Stimulated activated CD8-positive, alpha-beta memory T cell treated with anti-CD3 and anti-CD28 coated beads, Interleukin-7, amount 100 ng/mL, for 48 hours (primary cell): ENCODE data around the gene NUP88.

Source experiments
- DNase-seq, 2 donors: peaks; one replicate each; pipeline ENCODE4 v3.0.0-alpha.2; 2020; ENCODE audit warnings: low read depth in 1 of 2; ENCODE audit errors: extremely low read depth in 1 of 2

The NUP88 gene

GRCh38 chr17:5361426-5361825, 58.0 kb downstream of the NUP88 start:
- DNase-seq, result no peak

- DNase-seq, result no peak
Observed at GRCh38 chr17:5355421-5356129, 63.9 kb downstream of the NUP88 start.

GRCh38 chr17:5354886-5355415, 64.5 kb downstream of the NUP88 start:
- no peak for DNase-seq

- no peak for DNase-seq
Observed at GRCh38 chr17:5354310-5354709, 65.2 kb downstream of the NUP88 start.

GRCh38 chr17:5352681-5353289, 66.7 kb downstream of the NUP88 start:
- DNase-seq, result no peak

- DNase-seq, result no peak
Observed at GRCh38 chr17:5344914-5345313, 74.5 kb downstream of the NUP88 start.
